Measurements from ENCODE around the gene PKP4.

DNA sequence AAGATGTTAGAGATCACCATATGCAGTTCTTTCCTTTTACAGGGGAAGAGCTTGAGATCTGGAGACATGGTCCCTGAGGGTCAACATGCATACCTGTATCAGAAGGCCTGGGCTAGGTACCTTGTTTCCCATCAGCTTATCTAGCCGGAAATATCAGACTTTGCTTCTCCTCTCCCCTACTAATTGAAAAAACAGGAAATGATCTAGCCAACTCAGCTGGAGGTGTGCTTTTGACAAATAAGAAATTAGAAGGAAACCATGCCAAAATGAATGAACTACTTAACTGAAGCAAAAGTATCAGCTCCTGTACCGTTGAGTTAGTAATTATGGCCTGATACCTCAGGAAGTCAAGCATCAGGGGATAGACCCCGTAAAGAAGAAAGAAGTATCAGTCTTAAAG is 20.4 kb downstream of the PKP4 start:
- TF ChIP-seq, protein P1, sequence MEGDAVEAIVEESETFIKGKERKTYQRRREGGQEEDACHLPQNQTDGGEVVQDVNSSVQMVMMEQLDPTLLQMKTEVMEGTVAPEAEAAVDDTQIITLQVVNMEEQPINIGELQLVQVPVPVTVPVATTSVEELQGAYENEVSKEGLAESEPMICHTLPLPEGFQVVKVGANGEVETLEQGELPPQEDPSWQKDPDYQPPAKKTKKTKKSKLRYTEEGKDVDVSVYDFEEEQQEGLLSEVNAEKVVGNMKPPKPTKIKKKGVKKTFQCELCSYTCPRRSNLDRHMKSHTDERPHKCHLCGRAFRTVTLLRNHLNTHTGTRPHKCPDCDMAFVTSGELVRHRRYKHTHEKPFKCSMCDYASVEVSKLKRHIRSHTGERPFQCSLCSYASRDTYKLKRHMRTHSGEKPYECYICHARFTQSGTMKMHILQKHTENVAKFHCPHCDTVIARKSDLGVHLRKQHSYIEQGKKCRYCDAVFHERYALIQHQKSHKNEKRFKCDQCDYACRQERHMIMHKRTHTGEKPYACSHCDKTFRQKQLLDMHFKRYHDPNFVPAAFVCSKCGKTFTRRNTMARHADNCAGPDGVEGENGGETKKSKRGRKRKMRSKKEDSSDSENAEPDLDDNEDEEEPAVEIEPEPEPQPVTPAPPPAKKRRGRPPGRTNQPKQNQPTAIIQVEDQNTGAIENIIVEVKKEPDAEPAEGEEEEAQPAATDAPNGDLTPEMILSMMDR (conservative IDR thresholded peaks at IDR 0.05 in 1 of 2, IDR thresholded peaks at IDR 0.05 in 1 of 2; ENCODE audit: extremely low read depth in 1 of 2, insufficient read depth in 1 of 2, low read depth in 1 of 2, low read length in 2 of 2): no peak
- no peak for TF ChIP-seq EZH2 (IDR thresholded peaks at IDR 0.05; ENCODE audit: borderline replicate concordance, low read length)
